ENCODE data around the gene TRIM67. TPM values are rescaled to one million over a fixed set of nuclear protein-coding genes. Genes with fewer than 3 reads are reported as not detected.

TRIM67 gene
- total and polyA plus RNA-seq, 8 donors: under 0.01 to 0.09 (median 0.05) TPM

DNA sequence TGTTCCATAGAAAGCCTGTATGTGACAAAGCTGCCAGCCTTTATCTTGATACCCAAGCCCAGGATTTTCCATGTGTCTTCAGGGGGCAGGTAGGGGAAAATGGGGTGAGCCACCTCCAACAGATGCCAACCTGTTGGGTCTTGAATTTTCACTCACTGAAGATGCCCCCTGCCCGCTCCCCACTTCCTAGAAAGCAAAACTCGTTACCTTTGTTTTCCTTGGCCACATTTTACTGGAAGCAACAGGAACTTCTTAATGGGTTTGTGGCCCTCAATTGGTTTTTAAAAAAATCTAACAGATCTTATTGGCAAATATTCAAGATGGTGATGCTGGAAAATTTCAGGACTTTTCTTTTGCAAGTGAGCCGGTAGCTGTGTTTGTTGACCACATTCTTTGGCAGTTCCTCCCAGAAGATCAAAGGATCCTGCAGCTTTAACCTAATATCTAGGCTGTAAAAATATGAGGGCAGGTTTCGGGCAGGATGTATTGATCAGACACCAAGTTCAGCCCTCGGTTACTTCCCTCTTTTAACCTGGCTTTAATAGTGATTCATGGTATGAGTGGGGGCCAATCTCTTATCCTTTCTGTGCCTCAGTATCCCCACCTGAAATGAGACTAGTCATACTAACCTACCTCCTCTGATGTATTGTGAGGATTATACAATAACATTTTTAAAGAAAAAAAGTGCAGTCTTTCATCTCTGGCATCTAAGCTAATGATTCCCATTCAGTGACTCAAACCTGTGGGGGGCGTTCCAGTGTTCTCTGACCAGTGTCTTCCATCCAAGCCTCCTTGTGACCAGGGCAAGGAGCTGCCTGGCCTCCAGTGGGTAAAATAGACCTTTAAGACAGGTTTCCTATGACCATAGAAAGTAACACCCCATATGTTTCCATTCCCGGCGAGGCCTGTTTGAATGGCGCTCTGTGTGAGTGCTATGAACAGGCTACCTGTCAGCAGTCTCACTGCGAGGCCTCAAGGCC is 57.9 kb downstream of the TRIM67 start:
- TF ChIP-seq, protein P1, sequence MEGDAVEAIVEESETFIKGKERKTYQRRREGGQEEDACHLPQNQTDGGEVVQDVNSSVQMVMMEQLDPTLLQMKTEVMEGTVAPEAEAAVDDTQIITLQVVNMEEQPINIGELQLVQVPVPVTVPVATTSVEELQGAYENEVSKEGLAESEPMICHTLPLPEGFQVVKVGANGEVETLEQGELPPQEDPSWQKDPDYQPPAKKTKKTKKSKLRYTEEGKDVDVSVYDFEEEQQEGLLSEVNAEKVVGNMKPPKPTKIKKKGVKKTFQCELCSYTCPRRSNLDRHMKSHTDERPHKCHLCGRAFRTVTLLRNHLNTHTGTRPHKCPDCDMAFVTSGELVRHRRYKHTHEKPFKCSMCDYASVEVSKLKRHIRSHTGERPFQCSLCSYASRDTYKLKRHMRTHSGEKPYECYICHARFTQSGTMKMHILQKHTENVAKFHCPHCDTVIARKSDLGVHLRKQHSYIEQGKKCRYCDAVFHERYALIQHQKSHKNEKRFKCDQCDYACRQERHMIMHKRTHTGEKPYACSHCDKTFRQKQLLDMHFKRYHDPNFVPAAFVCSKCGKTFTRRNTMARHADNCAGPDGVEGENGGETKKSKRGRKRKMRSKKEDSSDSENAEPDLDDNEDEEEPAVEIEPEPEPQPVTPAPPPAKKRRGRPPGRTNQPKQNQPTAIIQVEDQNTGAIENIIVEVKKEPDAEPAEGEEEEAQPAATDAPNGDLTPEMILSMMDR (IDR thresholded peaks at IDR 0.05): no peak
- no peak overlapping the region for H3K27ac ChIP-seq
- FAIRE-seq: no peak
- peaks cover 0 to 17% (median 2%) of the 10 kb centered on the region in 3 donors for H3K36me3 ChIP-seq
- H3K27me3 ChIP-seq: no peaks in the 10 kb centered on the region
- intact Hi-C loops (cut with DNase I): loop anchor here in 2 of 3 donors (10.0 kb wide), 2 partner anchors 305 to 425 kb away; no protein-coding TSS in a partner anchor
- ATAC-seq: peak in 2 of 4 donors; percentile 33 to 52
- no peaks in the 10 kb centered on the region for H3K4me1 ChIP-seq
- no peak for DNase-seq
- no peaks in the 10 kb centered on the region for H3K9me3 ChIP-seq
- WGBS, 2 donors: 56 to 58% methylated on average over 10 of the region's 10 CpGs
- no peak overlapping the region for H3K4me3 ChIP-seq

DNA sequence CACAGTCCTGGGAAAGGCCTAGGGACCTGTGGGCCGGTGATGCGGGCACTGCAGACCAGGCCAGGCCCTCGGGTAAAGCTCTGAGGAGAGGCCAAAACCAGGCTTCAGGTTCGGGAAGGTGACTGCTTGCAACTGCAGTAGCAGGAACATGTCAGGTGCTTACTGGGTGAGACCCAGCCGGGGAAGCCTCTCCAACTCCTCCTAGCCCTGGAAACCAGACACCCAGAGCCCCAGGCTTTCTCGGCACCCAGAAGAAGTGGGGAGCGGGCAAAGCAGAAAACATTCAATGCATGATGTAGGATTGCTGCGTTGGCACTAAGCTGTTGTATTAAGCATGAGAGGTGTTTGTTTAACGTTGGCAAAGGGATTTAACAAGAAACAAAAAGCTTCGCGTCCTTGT is 58.9 kb downstream of the TRIM67 start:
- no peaks in the 10 kb centered on the region for H3K9me3 ChIP-seq
- no peaks in the 10 kb centered on the region for H3K27me3 ChIP-seq
- no peak overlapping the region for H3K27ac ChIP-seq
- ATAC-seq (no peak), FAIRE-seq (no peak), DNase-seq (no peak)
- no peak overlapping the region for H3K4me3 ChIP-seq
- peaks cover 0 to 27% (median 7%) of the 10 kb centered on the region in 3 donors for H3K36me3 ChIP-seq
- 82 to 84% methylated on average over 11 of the region's 11 CpGs for WGBS, 2 donors
- no peaks in the 10 kb centered on the region for H3K4me1 ChIP-seq
- intact Hi-C loops (cut with DNase I): no loop called here
- TF ChIP-seq, protein P1 (IDR thresholded peaks at IDR 0.05): no peak

DNA sequence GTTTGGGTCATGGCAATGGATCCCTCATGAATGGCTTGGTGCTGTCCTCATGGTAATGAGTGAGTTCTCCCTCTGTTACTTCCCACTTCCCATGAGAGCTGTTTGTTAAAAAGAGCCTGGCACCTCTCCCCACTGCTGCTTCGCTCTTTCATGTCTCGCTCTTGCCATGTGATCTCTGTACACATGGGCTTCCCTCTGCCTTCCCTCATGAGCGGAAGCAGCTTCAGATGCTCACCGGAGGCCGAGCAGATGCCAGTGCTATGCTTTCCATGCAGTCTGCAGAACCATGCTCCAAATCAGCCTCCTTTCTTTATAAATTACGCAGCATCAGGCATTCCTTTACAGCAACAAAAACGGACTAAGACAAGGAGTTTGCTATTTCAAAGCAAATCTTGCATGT is 64.3 kb downstream of the TRIM67 start:
- Histone ChIP-seq H3K4me3 (no peak overlapping the region), H3K36me3 (peaks cover 0 to 41% (median 16%) of the 10 kb centered on the region in 3 donors), H3K9me3 (no peaks in the 10 kb centered on the region), H3K27ac (no peak overlapping the region), H3K27me3 (no peaks in the 10 kb centered on the region), H3K4me1 (no peaks in the 10 kb centered on the region)
- WGBS, 2 donors: 89 to 90% methylated on average over 7 of the region's 7 CpGs
- intact Hi-C loops (cut with DNase I): no loop called here
- DNase-seq (no peak), ATAC-seq (no peak), FAIRE-seq (no peak)
- TF ChIP-seq, protein P1 (IDR thresholded peaks at IDR 0.05): no peak

DNA sequence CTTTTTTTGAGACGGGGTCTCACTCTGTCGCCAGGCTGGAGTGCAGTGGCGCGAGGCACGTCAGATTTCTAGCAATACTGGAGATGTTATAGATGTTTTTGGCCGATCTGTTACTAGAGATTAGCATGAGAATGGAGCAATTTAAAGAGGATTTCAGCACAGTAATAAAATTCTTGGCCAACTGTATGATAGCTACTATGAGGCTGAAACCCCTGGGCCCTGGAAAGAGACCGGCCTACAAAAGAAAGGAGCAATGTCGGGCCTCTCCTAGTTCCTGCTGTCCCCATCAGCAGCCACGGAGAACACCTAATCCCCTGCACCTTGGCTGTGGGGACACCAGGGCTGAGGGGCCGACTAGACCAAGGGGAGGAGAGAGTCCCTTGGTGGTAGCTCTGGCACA is 69.7 kb downstream of the TRIM67 start:
- no peak for ATAC-seq
- peaks cover 6 to 19% (median 14%) of the 10 kb centered on the region in 3 donors for H3K4me1 ChIP-seq
- intact Hi-C loops (cut with DNase I): no loop called here
- H3K36me3 ChIP-seq: peaks cover 0 to 6% (median 3%) of the 10 kb centered on the region in 3 donors
- WGBS, 2 donors: 93 to 97% methylated on average over 10 of the region's 10 CpGs
- no peak overlapping the region for H3K4me3 ChIP-seq
- no peak overlapping the region for H3K27ac ChIP-seq
- no peaks in the 10 kb centered on the region for H3K27me3 ChIP-seq
- DNase-seq: no peak
- no peak for FAIRE-seq
- no peaks in the 10 kb centered on the region for H3K9me3 ChIP-seq
- TF ChIP-seq, protein P1 (IDR thresholded peaks at IDR 0.05): no peak

Data from pancreas (tissue), 10 donors.